ENCODE data around the gene RNF112. TPM values are rescaled to one million over a fixed set of nuclear protein-coding genes. Genes with fewer than 3 reads are reported as not detected.

RNF112 gene
- total RNA-seq, 1 experiment from 2014 or later, result 0.09 TPM

GRCh38 chr17:19464031-19465026 is 53.3 kb downstream of the RNF112 start:
- Histone ChIP-seq H3K4me3 (ENCODE audit: low read depth, low read length, poor library complexity, severe bottlenecking) (no peak overlapping the region), H3K27me3 (replicated peaks; ENCODE audit: insufficient read depth, low read depth, low read length, poor library complexity) (no peaks in the 10 kb centered on the region), H3K27ac (ENCODE audit: low read depth, low read length, poor library complexity, severe bottlenecking) (no peak overlapping the region), H3K9me3 (ENCODE audit: low read depth, low read length, poor library complexity, severe bottlenecking) (no peaks in the 10 kb centered on the region), H3K4me1 (ENCODE audit: insufficient read depth, low read length, poor library complexity, severe bottlenecking) (peaks cover 11% of the 10 kb centered on the region), H3K36me3 (ENCODE audit: insufficient read depth, low read length, poor library complexity, severe bottlenecking) (no peaks in the 10 kb centered on the region)
- CTCF ChIA-PET, result no interaction called here
- DNase-seq (ENCODE audit: low spot score), result no peak
- BruUV-seq (replicated peaks), result no TSS peak
- POLR2A ChIA-PET (ENCODE audit: low non-redundant PET), result no interaction called here
- TF ChIP-seq CTCF (conservative IDR thresholded peaks at IDR 0.05; ENCODE audit: low read depth, low read length), result no peak
- intact Hi-C loops (cut with micrococcal nuclease; ENCODE audit: unreplicated experiment), result no loop called here

Other genes with a start within 250 kb of the RNF112 start
- gene EPN2, start 173.9 kb upstream of the RNF112 start, total RNA-seq (2021), result 52.0 and 55.6 TPM in 2 replicates
- gene B9D1, start 48.5 kb upstream of the RNF112 start, total RNA-seq (2021), result 37.0 and 45.2 TPM in 2 replicates
- 40.0 and 55.8 TPM in 2 replicates for gene MAPK7, start 32.7 kb upstream of the RNF112 start, total RNA-seq (2021)
- gene MFAP4, start 24.0 kb upstream of the RNF112 start, total RNA-seq (2021), result 60.9 and 92.7 TPM in 2 replicates
- gene SLC47A1, start 122.6 kb downstream of the RNF112 start, total RNA-seq (2021), result 1.9 and 2.1 TPM in 2 replicates
- gene ALDH3A2, start 237.5 kb downstream of the RNF112 start, total RNA-seq (2021), result 97.0 and 97.3 TPM in 2 replicates

Measured in A673 (cell line).